ENCODE measurements around the gene POLR3K. TPM values are rescaled to one million over a fixed set of nuclear protein-coding genes. Genes with fewer than 3 reads are reported as not detected.
A peak's percentile ranks its signal among the peaks of the same experiment; 100 is the strongest.

The POLR3K gene
- total RNA-seq, 1 experiment from 2014 or later, result 29.1 TPM

DNA sequence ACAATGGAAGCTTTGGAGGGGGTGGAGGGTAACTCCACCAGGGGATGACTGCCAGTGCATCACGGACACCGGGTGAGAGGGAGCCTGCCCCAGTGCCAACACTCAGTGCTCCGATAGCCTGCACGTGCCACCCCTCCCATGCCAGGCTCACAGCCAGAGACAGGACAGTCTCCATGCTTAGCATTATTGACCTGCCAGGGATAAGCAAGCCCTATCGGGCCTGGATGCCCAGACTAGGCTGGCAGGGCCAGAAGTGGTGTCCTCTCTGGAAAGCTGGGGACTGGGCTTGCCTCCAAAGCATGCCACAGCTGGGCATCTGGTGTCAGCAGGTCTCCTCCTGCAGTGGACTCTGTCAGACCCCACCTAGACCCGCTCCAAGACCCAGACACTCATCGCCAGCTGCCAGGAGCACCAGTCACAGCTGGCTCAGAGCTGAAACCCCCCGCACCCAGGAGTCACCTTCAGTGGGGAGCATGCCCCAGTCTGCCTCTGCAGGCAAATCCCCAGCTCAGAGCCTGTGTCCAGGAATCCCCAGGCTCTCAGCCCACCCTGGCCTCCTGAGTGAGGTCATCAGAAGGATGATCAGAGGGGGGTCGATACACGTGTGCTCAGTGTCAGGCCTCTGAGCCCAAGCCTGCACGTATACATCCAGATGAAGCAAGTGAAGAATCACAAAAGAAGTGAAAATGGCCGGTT, 20.8 kb upstream of the POLR3K start:
- Mint-ChIP-seq H3K27me3 (ENCODE audit: unreplicated experiment) (no peaks in the 10 kb centered on the region), H3K36me3 (ENCODE audit: insufficient read depth, unreplicated experiment) (peaks cover 69% of the 10 kb centered on the region), H3K9me3 (ENCODE audit: low read depth, unreplicated experiment) (no peaks in the 10 kb centered on the region), H3K4me1 (ENCODE audit: low read depth, unreplicated experiment) (peaks cover 40% of the 10 kb centered on the region), H3K4me3 (ENCODE audit: low read depth, unreplicated experiment) (no peak overlapping the region), H3K27ac (ENCODE audit: unreplicated experiment) (no peak overlapping the region)
- CTCF ChIA-PET, result interaction anchor here (0.6 kb wide), 1 partner anchor 22 kb away, joined by 3 read pairs; no protein-coding TSS in a partner anchor
- intact Hi-C loops (cut with micrococcal nuclease; ENCODE audit: unreplicated experiment), result no loop called here
- TF ChIP-seq, protein P1, sequence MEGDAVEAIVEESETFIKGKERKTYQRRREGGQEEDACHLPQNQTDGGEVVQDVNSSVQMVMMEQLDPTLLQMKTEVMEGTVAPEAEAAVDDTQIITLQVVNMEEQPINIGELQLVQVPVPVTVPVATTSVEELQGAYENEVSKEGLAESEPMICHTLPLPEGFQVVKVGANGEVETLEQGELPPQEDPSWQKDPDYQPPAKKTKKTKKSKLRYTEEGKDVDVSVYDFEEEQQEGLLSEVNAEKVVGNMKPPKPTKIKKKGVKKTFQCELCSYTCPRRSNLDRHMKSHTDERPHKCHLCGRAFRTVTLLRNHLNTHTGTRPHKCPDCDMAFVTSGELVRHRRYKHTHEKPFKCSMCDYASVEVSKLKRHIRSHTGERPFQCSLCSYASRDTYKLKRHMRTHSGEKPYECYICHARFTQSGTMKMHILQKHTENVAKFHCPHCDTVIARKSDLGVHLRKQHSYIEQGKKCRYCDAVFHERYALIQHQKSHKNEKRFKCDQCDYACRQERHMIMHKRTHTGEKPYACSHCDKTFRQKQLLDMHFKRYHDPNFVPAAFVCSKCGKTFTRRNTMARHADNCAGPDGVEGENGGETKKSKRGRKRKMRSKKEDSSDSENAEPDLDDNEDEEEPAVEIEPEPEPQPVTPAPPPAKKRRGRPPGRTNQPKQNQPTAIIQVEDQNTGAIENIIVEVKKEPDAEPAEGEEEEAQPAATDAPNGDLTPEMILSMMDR (IDR thresholded peaks at IDR 0.05; ENCODE audit: unreplicated experiment), result no peak
- BruUV-seq (replicated peaks), result no TSS peak
- DNase-seq, result no peak

DNA sequence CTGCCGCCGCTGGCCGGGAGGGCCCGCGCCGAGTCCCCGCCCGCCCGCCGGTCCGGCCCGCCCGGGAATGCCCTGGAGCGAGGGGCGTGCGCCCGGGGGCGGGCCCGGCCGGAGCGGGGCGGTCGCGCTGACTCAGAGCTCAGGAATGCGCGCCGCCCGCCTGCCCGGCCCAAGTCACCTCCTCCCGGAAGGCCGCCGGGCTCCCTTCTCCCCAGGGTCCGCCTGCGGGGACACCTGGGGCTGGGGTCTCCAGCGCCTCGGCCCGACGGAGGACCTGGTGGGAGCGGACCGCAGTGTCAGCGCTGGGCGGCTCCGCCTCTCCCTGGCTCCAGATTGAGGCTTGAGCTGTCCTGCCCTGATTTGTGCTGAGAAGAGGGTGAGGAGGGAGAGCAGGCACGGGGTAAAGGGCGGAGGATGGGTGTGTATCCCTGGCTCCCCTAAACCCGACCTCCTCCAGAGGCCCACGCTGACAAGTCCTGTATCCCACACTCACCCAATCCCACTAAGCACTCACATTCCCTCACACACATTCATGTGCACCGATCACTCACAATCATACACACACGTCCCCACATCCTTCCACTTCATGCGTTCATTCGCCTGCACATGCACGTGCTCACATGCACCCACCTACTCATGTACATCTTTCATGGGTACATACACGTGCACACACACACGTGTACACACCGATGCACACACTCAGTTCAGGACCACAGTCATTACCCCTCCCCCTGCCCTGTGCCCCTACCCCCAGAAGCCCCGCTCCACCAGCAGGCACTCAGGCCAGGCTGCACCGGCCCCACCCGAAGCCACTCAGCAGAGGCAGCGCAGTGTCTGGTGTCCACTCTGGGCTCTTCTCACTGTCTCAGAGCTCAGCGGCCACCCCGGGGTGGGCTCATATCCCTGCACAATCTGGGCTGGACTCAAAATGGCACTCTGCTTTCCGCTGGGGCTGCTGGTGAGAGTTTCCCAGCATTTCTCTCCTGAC, 19.4 kb upstream of the POLR3K start, which contains the start of gene RHBDF1:
Gene RHBDF1 (minus strand): TSS at position 71 of the 988 bp plus-strand sequence. CDS start 7,616 bp downstream, outside the sequence.
- Mint-ChIP-seq H3K4me1 (ENCODE audit: low read depth, unreplicated experiment) (peaks cover 40% of the 10 kb centered on the region), H3K9me3 (ENCODE audit: low read depth, unreplicated experiment) (no peaks in the 10 kb centered on the region), H3K36me3 (ENCODE audit: insufficient read depth, unreplicated experiment) (peaks cover 58% of the 10 kb centered on the region), H3K27ac (ENCODE audit: unreplicated experiment) (peak within 1 kb of the TSS; percentile 92), H3K4me3 (ENCODE audit: low read depth, unreplicated experiment) (peak within 1 kb of the TSS; percentile 83), H3K27me3 (ENCODE audit: unreplicated experiment) (no peaks in the 10 kb centered on the region)
- no TSS peak for BruUV-seq (replicated peaks)
- intact Hi-C loops (cut with micrococcal nuclease; ENCODE audit: unreplicated experiment), result no loop called here
- CTCF ChIA-PET, result interaction anchor here (1.5 to 2.2 kb wide), 3 partner anchors 11 to 24 kb away, joined by 4 to 13 read pairs (median 9); no protein-coding TSS in a partner anchor
- DNase-seq, result peak; percentile 82
- TF ChIP-seq, protein P1 (IDR thresholded peaks at IDR 0.05; ENCODE audit: unreplicated experiment), result no peak

DNA sequence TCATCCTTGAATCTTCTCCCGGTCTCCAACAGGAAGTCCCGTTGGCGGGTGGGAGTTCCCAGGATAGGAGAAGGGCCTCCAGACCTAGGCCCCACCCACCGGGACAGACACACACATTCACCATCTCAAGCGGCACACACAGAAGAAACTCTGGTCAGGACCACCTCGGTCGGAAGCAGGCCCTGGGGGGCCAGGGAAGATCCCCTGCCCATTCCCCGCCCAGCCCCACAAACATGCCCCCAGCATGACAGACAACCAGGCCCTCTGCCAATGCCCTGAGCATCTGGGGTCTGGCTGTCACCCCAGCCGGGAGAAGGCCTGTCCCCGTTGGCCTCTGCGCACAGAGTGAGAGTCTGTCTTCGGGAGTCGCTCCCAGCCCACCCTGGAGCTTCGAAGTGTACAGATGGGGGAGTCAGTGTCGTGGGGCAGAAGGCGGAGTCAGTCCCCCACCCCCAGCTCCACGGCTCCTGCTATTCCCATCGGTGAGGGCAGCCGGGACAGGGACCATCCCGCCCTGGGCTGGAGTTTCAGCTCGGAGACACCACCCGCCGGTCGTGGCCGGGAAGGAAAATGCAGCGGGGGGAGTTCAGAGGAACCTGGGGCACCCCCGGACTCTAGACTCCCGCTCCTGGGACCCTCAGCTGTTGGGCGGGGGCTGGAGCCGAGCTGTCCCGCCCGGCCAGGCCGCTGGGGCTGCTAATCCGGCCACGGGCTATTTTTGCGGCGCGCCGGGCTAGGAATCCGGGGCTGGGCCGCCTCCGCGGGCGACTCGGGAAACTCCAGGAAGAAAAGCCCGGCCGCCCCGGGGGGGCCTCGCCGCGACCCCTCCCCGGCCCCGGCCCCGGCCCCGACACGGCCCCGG, 18.4 kb upstream of the POLR3K start:
- Mint-ChIP-seq H3K4me1 (ENCODE audit: low read depth, unreplicated experiment) (peaks cover 36% of the 10 kb centered on the region), H3K27me3 (ENCODE audit: unreplicated experiment) (no peaks in the 10 kb centered on the region), H3K9me3 (ENCODE audit: low read depth, unreplicated experiment) (no peaks in the 10 kb centered on the region), H3K4me3 (ENCODE audit: low read depth, unreplicated experiment) (peak overlapping the region; percentile 83), H3K36me3 (ENCODE audit: insufficient read depth, unreplicated experiment) (peaks cover 51% of the 10 kb centered on the region), H3K27ac (ENCODE audit: unreplicated experiment) (peak overlapping the region; percentile 92)
- CTCF ChIA-PET, result interaction anchor here (1.2 to 2.2 kb wide), 5 partner anchors 10 to 281 kb away, joined by 4 to 13 read pairs (median 4); no protein-coding TSS in a partner anchor
- TF ChIP-seq, protein P1 (IDR thresholded peaks at IDR 0.05; ENCODE audit: unreplicated experiment), result no peak
- TSS peak; percentile 48 for BruUV-seq (replicated peaks)
- DNase-seq, result peak; percentile 86
- intact Hi-C loops (cut with micrococcal nuclease; ENCODE audit: unreplicated experiment), result no loop called here

DNA sequence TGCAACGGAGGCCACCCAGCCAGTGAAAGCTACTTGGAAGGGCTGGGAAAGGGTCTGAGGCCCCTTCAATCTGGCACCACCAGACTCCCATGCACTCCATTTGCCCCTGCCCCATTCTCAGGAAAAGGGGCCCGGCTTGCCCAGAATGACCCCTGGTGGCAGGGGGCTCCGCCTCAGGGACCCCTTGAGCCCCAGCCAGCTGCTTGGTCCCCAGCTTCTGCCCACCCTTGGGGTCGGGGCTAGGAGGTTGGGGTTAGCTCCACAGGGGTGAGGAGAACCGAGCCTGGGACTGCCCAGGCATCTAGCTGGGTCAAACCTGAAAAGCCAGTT, 17.8 kb upstream of the POLR3K start:
- Mint-ChIP-seq H3K9me3 (ENCODE audit: low read depth, unreplicated experiment) (no peaks in the 10 kb centered on the region), H3K27me3 (ENCODE audit: unreplicated experiment) (no peaks in the 10 kb centered on the region), H3K4me1 (ENCODE audit: low read depth, unreplicated experiment) (peaks cover 32% of the 10 kb centered on the region), H3K27ac (ENCODE audit: unreplicated experiment) (peak overlapping the region; percentile 92), H3K36me3 (ENCODE audit: insufficient read depth, unreplicated experiment) (peaks cover 45% of the 10 kb centered on the region), H3K4me3 (ENCODE audit: low read depth, unreplicated experiment) (peak overlapping the region; percentile 83)
- no TSS peak for BruUV-seq (replicated peaks)
- CTCF ChIA-PET, result interaction anchor here (0.8 to 2.2 kb wide), 6 partner anchors 9 to 282 kb away, joined by 3 to 13 read pairs (median 4); no protein-coding TSS in a partner anchor
- intact Hi-C loops (cut with micrococcal nuclease; ENCODE audit: unreplicated experiment), result no loop called here
- TF ChIP-seq, protein P1 (IDR thresholded peaks at IDR 0.05; ENCODE audit: unreplicated experiment), result no peak
- no peak for DNase-seq
